Peyer's patch (tissue), 4 donors: Measurements from ENCODE around the gene MGLL.

Experiments
- POLR2A ChIP-seq, 2 donors: fragments of 450-650 bp; IDR thresholded peaks; one replicate each; pipeline ENCODE4 v1.5.1; 2017; ENCODE audit warnings: antibody characterized with exemption in 2 of 2, mild to moderate bottlenecking in 2 of 2, moderate library complexity in 2 of 2
- TF ChIP-seq, protein P1 (sequence below), 6 experiments: fragments of 450-650 bp in 4 of 6; fragments of 200-600 bp in 2 of 6; sonication (generic) in 1 of 6; IDR thresholded peaks; one replicate each; pipeline ENCODE4 v1.5.1; 2017 to 2019; ENCODE audit warnings: antibody characterized with exemption in 6 of 6, mild to moderate bottlenecking in 3 of 6, moderate library complexity in 1 of 6

DNA sequence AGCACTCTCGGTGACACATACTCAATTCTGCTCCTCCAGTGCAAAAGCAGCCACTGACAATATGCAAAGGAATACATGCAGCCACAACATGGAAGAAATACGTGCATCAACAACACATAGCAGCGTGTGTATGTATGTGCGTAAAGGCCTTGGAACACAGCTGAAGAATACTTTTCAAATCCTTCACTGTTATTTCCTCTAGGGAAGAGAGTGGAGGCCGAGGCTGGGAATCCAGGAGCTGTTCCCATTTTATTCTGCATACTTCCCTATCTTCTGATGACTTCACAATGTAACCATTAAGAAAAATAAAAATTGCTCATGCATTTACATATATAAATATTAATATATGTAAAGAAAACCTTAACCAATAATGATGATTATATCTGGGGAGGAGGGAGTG is 36.6 kb upstream of the MGLL start:
- TF ChIP-seq POLR2A (IDR thresholded peaks at IDR 0.05): no peak
- TF ChIP-seq, protein P1, sequence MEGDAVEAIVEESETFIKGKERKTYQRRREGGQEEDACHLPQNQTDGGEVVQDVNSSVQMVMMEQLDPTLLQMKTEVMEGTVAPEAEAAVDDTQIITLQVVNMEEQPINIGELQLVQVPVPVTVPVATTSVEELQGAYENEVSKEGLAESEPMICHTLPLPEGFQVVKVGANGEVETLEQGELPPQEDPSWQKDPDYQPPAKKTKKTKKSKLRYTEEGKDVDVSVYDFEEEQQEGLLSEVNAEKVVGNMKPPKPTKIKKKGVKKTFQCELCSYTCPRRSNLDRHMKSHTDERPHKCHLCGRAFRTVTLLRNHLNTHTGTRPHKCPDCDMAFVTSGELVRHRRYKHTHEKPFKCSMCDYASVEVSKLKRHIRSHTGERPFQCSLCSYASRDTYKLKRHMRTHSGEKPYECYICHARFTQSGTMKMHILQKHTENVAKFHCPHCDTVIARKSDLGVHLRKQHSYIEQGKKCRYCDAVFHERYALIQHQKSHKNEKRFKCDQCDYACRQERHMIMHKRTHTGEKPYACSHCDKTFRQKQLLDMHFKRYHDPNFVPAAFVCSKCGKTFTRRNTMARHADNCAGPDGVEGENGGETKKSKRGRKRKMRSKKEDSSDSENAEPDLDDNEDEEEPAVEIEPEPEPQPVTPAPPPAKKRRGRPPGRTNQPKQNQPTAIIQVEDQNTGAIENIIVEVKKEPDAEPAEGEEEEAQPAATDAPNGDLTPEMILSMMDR (IDR thresholded peaks at IDR 0.05): no peak
